KOPT-K1 (cell line): ENCODE data around the gene GPT2.

Experiments
- H3K27ac ChIP-seq: fragments of 200-600 bp; sonication (generic); 2 replicates; pipeline ENCODE4 v1.5.1; 2016; ENCODE audit warnings: antibody characterized with exemption, mild to moderate bottlenecking, low read depth, low read length; ENCODE audit not compliant: poor library complexity, severe bottlenecking
- H3K36me3 ChIP-seq: fragments of 200-600 bp; sonication (generic); 2 replicates; pipeline ENCODE4 v1.5.1; 2017; ENCODE audit warnings: antibody characterized with exemption, mild to moderate bottlenecking, low read length, moderate library complexity; ENCODE audit not compliant: insufficient read depth
- H3K9me3 ChIP-seq: fragments of 200-600 bp; sonication (generic); 2 replicates; pipeline ENCODE4 v1.5.1; 2017; ENCODE audit warnings: antibody characterized with exemption, low read length, mild to moderate bottlenecking; ENCODE audit not compliant: insufficient read depth, poor library complexity, severe bottlenecking

The GPT2 gene

GRCh38 chr16:46884513-46885293 lies 541 bp downstream of the GPT2 start:
- Histone ChIP-seq H3K27ac (no peak overlapping the region), H3K9me3 (no peaks in the 10 kb centered on the region), H3K36me3 (no peaks in the 10 kb centered on the region)

DNA sequence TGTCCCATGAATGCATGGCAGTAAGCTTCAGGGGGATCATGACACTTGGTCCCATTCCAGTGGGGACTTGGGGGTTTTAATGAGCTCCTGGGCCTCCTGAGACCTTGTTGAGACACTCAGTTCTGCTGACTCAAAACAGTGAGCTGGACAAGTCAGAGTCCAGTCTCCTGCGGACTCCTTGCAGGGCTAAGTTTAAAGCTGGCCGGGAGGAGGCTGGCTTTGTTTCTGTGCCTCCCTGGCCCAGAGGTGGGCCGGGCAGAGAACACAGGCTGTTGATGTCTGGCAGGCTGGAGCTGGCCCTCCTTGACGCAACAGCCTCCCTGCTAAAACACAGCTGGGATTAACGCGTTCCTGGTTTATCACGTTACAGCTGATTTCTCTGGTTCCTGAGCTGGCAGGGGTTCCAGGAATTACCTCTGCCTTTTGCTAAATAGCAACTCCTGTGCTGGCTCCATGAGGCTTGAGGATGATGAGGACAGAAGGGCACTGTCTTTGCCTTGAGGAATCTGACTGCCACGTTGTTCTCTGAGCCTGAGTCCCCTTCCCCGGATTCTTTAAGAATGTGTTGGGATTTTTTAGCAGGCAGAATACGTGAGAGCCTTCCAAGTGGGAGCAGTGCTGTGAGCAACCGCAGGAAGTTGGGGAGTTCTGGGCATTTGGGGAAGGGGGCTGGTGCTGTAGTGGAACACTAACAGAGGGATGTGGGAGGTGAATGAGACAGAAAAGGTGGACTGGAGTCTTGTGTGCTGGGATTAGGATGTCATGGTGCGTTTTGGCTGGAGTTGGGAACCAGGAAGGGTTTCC lies 2.0 kb downstream of the GPT2 start:
- H3K9me3 ChIP-seq, result no peaks in the 10 kb centered on the region
- H3K36me3 ChIP-seq, result no peaks in the 10 kb centered on the region
- no peak overlapping the region for H3K27ac ChIP-seq

GRCh38 chr16:46886764-46887523 lies 2.8 kb downstream of the GPT2 start:
- no peaks in the 10 kb centered on the region for H3K36me3 ChIP-seq
- H3K27ac ChIP-seq, result no peak overlapping the region
- H3K9me3 ChIP-seq, result no peaks in the 10 kb centered on the region

- no peaks in the 10 kb centered on the region for H3K9me3 ChIP-seq
- no peak overlapping the region for H3K27ac ChIP-seq
- H3K36me3 ChIP-seq, result no peaks in the 10 kb centered on the region
Observed at GRCh38 chr16:46887524-46887854, 3.3 kb downstream of the GPT2 start.

GRCh38 chr16:46889245-46889941 lies 5.2 kb downstream of the GPT2 start:
- Histone ChIP-seq H3K36me3 (no peaks in the 10 kb centered on the region), H3K27ac (no peak overlapping the region), H3K9me3 (no peaks in the 10 kb centered on the region)

DNA sequence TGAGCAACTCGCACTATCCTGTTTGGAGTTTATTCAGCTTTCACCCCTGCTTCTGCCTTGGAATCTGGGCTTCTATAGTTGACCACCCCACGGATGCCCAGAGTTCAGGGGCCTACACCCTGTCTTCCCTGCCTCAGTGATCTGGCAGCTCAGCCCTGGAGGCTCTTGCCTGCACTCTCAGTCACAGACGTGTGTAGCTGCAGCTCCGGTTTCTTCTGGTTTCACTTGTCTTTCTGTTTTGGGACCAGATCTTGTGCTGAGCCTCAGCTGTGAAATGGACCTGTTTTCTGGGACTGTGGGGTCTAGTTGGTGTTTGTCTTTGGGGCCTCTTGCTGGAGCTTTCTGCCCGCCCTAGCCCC lies 5.8 kb downstream of the GPT2 start:
- Histone ChIP-seq H3K9me3 (no peaks in the 10 kb centered on the region), H3K27ac (no peak overlapping the region), H3K36me3 (no peaks in the 10 kb centered on the region)

- H3K36me3 ChIP-seq, result no peaks in the 10 kb centered on the region
- H3K27ac ChIP-seq, result no peak overlapping the region
- no peaks in the 10 kb centered on the region for H3K9me3 ChIP-seq
Observed at GRCh38 chr16:46891910-46892309, 7.7 kb downstream of the GPT2 start.

GRCh38 chr16:46894036-46894672 lies 10.0 kb downstream of the GPT2 start:
- H3K36me3 ChIP-seq, result no peaks in the 10 kb centered on the region
- no peak overlapping the region for H3K27ac ChIP-seq
- H3K9me3 ChIP-seq, result no peaks in the 10 kb centered on the region

- Histone ChIP-seq H3K27ac (no peak overlapping the region), H3K36me3 (no peaks in the 10 kb centered on the region), H3K9me3 (no peaks in the 10 kb centered on the region)
Observed at GRCh38 chr16:46895399-46896313, 11.5 kb downstream of the GPT2 start.

GRCh38 chr16:46896314-46896968 lies 12.3 kb downstream of the GPT2 start:
- Histone ChIP-seq H3K27ac (no peak overlapping the region), H3K9me3 (no peaks in the 10 kb centered on the region), H3K36me3 (no peaks in the 10 kb centered on the region)

- no peaks in the 10 kb centered on the region for H3K36me3 ChIP-seq
- no peaks in the 10 kb centered on the region for H3K9me3 ChIP-seq
- H3K27ac ChIP-seq, result no peak overlapping the region
Observed at GRCh38 chr16:46897471-46897870, 13.3 kb downstream of the GPT2 start.

GRCh38 chr16:46898006-46898405 lies 13.8 kb downstream of the GPT2 start:
- no peak overlapping the region for H3K27ac ChIP-seq
- H3K9me3 ChIP-seq, result no peaks in the 10 kb centered on the region
- no peaks in the 10 kb centered on the region for H3K36me3 ChIP-seq

- Histone ChIP-seq H3K36me3 (no peaks in the 10 kb centered on the region), H3K9me3 (no peaks in the 10 kb centered on the region), H3K27ac (no peak overlapping the region)
Observed at GRCh38 chr16:46899443-46900143, 15.4 kb downstream of the GPT2 start.
